Muscle of arm (tissue), 12 donors: ENCODE results near the gene ASTN1. TPM values are rescaled to one million over a fixed set of nuclear protein-coding genes. Genes with fewer than 3 reads are reported as not detected.

Source experiments
- DNase-seq: peaks from one replicate; pipeline ENCODE4 v3.0.0-alpha.2; 2013
- polyA plus RNA-seq, 12 donors: library from polyadenylated mRNA; unstranded; fragments of 120-200 nt; gene quantifications; one replicate each; pipeline ENCODE4 v1.2.1, GENCODE V29; 2013; ENCODE audit not compliant: insufficient read length in 12 of 12

The ASTN1 gene
- polyA plus RNA-seq, 12 donors: 4.5 to 8.9 (median 6.2) TPM; not detected in 1

DNA sequence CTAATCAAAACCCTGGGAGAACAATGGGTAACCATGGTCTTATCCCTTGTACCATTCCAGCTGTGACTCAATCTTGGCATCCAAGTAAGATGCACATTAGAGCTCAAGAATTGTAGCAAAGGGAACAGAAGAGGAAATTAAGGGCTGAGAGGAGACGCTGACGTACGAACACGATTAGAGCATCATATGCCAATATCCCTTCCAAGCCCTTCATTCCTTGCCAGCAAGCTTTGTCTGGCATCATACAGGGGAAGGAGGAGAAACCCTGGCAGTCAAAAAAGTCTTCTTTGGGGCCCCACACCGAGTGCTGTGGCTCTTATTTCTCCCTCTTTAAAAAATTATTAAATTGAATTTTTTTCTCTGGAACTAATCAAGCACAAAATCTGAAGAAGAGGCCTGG is 120.9 kb downstream of the ASTN1 start:
- DNase-seq: no peak

DNA sequence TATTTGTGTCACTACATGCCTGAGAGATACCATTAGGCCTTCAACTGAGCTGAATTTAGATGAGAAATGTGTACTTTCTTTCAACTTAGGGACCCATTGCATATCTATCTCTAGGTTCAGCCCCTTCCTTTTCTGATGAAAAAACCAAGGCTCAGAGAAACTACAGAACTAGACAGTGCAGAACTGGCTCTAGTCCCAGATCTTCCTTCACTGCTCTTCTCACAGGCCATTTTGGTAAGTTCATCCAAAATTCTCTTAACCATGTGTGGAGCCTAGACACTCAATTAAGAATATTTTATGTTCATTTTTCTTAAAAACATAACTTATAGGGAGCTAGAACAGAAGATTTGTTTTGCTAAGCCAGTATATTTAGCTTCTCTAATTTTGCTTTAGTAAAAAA is 128.9 kb downstream of the ASTN1 start:
- peak; percentile 15 for DNase-seq

DNA sequence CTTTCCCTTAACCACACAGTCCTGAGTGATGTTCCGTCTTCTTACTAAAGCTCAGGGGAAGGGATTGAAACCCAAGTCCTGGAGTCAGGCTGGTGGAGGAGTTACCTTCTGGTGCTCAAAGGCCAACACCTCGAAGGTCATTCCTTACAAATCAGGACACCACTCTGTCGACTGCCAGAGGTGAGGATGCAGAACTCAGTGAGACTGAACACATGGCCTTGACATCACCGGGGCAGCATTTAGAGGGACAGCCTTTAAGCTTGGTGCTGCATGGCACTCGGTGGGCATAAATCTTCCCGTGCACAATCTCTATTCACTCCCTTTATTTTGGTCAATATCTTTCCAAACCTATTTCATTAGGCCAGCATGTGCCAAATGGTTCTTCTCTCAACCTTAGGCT is 130.9 kb downstream of the ASTN1 start:
- no peak for DNase-seq

DNA sequence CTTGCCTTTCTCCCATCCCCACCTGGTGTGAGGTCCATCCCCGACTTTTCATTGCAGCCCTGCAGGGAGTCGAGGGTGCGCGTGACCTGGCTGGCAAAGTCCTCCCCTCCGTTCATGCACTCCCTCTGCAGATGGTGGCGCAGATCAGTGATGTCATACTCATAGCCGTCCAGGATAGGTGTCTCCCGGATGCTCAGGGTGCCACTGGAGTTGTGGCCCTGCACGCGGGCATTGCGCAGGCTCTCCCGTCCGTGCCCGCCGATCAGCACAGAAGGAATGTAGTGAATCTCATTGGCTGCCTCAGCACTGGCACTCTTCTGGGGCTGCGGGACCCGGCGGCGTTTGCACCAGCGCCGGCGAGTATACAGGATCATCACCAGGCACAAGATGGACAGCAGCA is 132.1 kb downstream of the ASTN1 start:
- DNase-seq: no peak

DNA sequence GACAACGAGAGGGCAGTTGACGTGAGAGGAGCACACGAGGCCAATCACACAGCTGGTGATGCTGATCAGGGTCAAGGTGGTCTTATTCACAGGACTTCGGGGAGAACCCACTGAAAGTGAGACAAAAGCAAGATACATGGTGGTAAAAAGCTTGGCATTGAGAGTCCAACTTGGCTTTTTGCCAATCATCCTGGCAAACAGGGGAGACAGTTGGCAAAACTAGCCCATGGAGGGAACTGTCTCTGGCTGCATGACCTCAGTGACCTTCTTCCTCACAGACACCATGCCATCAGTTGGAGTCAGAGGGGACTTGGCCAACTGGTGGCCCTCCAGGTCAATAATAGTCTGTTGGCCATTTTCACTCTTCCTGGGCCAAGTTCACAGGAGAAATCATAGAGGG is 139.9 kb downstream of the ASTN1 start:
- no peak for DNase-seq

DNA sequence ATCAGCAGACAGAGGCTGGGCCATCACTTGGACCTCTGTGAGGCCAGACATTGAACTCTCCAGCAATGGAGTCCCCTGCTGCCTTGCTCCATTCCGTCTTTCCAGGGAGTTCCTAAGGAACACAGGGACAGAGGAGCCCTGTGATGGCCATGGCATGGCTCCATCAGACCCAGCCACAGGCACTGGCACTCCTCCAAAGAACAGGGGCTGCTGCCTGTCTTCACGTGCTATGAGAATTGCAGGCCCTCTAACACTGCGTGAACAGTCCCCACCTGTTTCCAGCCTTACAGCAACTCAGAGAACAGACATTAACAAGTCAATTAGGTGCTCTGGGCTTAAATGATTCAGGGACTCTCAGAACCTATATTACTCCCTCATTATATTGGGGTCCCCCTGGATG is 140.8 kb downstream of the ASTN1 start:
- no peak for DNase-seq

DNA sequence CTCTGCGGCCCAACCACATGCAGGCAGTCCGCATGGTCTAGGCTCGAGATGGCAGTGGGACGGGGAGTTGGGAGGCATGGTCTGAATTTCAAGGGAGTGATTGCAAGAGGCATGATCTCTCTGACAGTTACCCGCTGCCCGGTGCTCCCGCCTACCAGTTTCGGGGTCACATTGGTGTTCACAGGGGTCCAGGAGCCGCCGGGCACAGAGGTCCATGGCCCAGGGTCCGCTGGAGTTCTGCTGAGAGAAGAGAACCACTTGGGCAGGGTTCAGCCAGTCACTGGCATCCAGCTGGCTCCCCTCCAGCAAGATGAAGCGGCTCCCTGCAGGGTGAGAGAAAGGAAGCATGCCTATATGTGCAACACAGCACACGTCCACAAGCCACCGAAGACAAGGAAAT is 141.3 kb downstream of the ASTN1 start:
- no peak for DNase-seq

DNA sequence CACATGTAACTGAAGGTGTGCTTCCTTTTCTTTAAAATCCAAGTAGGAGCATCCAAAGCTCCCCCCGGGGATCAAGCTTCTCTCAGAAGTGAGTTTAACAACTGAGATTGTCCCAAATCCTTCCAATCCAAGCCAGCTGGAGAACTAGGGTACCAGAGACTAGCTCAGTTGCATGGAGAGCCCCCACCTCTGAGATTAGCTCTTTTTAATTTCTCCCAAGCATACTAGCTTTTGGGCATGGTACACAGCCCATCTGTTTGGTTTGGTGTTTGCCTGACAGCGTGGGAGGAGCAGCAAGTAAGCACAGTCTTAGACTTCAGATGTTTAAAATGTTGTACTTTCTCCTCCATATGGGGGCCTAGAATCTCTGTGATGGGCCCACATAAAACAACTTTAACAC is 142.8 kb downstream of the ASTN1 start:
- DNase-seq: no peak

DNA sequence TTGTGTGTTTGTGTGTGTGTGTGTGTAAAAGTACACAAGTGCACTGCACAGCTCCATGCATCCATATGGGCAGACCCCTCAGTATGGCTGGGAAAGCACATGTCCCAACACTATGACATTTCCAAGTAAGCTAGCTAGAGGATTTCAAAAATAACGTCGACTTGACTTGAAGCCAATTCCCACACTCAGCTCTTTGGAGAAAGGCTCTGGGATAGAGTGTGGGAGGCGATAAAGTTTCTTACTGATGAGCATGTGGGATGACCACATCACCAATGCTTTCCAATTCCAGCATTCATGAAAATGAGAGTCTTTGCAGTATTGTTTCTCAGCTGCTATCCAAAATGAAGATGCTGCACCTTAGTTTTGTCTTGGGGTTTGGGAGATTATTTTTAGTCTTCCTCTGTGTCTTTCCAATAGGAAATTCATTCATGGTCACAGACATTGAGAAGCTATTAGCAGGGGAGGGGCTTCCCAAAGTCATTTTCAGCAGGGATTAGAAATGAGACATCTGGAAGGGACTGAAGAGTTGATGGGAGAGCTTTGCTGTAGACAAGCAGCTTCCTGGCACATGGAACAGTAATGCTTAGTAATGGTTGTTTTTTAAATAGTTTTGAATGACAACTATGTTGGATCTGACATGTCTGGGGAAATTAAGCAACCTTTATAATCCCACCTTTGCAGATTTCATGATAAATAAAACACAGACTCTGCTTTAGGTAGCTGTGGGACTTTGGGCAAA is 143.5 kb downstream of the ASTN1 start:
- peak; percentile 84 for DNase-seq

DNA sequence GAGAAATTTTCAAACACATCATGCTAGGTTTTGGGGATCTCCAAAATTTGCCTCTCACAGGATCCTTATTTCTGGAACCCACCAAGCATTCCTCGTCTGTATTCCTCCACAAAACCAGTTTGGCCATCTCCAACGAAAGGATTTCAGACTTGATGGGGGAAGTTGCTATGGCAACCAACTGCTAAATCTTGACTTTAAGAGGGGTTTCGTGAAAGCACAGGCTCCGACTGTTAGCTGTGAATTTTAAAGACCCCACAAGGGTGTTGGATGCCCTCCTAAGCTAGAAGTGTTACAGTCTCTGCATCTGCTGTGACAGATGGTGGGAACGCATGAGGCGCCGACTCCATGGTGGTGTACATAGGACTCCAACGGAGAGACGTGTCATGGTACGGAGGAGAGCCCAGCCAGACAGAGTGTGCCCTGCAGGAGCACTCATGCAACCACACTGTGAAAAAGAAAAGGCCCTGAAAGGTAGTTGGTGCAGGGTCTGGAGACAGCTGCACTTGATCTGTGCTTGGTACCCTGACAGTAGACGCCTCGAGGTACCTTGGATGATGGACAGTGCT is 147.1 kb downstream of the ASTN1 start:
- no peak for DNase-seq

DNA sequence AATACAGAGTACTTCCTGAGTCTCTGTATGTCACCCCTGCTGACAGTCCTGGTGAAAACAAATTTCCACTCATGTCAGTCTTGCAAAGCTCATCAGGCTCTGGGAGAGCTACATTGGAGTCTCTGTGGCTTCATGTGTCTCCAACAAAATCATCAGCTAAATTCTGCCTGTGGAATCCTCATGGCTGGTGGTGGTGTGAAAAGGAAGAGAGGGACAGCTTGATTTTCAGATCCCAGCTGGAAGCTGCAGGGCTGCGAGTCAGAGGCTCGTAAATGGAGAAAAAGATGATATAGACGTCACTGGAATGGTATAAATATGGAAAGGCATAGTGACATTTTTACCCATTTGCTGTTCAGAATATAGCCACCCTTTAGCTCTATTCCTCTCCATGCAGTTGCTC is 150.2 kb downstream of the ASTN1 start:
- DNase-seq: no peak

DNA sequence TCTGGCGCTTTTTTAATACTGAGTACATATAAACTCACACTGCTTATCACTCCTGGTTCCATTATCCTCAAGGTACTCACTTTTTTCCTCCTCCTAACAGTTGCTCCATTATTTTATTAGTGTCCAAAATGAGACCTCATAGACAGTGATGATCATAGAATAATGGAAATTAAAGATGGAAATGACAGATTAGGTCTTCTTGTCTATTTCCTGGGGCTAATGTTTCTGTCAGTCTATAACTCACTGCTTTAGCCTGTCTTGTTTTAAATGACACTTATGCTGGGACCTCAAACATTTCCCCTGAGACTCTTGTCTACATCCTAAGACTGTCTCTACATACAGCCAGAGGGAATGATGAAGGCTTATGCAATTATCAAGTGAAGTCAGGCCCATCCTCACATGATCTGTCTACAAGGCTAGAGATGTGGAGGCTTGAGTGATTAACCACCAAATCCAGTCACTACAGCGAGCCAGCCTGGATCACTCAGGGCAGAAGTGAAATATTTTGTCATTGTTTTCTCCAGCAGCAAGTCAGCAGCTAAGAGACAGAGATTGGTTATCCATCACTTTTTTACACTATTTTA is 152.1 kb downstream of the ASTN1 start:
- no peak for DNase-seq

DNA sequence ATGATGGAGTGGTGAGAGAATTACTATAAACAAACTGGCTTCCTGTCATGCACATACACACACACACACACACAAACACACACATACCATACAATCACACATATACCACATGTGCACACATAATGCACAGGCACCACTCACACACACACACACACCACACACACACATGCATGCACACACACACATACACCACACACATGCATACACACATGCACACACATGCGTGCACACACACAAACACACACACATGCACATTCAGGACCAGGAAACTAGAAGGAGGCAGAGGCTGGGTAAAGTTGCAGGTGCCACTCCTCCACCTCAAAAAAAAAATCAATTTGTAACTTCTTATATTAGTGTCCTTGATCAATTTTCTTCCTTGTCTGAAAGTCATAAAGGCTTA is 153.0 kb downstream of the ASTN1 start:
- DNase-seq: no peak

DNA sequence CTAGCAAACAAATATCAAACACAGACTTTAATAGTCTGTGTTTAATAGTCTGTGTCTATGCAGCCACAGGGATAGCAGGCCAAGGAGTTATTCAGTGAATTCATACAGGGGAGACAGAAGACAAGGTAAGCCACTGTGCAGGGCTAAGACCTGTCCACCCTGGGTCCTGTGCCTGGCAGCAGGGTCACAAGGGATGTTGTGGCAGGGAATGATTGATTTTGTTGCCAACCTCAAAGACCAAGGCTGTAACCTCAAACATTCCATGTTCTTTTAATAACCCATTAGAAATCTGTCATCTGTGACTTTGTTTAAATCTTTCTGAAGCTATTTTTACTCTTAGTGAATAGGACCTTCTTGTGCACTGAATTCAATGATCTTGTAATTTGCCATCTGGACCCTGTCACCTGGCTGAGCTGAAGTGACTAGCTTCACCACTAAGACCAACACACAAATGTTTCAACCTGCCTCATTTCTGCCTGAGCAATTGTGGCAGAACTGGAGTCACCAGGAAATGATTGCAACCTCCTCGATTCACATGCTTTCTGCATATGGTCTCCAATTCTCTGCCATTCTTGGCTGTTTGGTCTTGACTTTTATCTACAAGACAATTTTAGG is 154.2 kb downstream of the ASTN1 start:
- no peak for DNase-seq

DNA sequence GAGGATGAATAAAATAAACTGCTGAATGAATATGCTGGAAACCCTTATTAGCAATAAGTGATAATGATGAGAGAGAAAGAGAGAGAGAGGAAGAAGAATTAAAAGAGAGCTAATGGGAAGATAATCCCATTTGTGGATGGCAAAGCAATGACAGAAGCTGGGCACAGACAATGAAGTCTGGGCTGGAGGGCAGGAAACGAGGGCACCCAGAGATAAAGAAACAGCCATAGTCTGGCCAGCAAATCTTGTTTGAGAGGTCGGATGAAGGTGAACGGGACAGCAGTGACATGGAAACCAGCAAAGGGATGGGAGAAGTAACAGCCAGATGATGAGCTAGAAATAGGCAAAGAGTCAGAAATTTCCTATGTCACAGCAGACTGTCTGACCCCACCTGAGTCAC is 155.9 kb downstream of the ASTN1 start:
- no peak for DNase-seq

DNA sequence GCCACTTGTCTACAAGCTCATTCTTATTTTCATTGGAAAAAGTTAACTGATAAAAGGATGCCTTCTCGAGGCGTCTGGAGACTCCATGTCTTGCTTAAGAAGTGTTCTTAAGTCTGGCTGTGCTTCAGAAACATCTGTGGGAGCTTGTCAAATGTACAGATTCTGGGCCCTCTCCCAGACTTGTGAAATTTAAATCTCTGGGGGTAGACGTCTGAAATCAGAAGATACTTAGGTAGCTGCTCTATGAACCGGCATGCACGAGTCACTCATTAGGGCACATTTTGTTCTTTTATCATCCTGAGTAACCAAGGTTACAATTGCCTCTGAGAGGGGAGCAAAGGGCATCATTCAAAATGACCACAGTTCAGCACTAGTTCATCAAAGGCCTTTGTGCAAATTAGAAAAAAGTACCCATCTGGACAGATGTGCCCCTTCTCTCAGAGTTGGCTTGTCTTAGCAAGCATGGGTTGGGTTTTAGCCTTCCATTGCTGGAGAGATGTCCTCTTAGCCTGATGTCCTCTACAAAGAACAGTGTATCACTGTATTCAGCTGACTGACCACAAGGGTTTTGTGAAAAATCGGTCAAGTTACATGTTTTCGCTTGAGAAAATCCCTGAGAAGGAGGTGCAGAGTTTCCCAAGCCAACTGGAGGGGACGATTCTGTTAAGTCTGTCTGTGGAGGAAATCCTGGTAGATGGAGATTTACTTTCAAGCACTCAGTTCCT is 156.9 kb downstream of the ASTN1 start:
- no peak for DNase-seq

DNA sequence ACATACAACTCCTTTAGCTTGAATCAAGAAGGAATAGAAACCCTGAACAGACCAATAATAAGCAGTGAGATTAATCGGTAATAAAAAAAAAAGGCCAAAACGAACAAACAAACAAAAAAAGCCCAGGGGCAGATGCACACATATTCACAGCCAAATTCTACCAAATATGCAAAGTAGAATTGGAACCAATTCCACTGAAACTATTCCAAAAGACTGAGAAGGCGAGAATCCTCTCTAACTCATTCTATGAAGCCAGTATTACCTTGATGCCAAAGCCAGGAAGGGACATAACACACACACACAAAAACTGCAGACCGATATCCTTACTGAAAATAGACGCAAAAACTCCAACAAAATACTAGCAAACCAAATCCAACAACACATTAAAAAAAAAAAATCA is 161.6 kb downstream of the ASTN1 start:
- DNase-seq: no peak

DNA sequence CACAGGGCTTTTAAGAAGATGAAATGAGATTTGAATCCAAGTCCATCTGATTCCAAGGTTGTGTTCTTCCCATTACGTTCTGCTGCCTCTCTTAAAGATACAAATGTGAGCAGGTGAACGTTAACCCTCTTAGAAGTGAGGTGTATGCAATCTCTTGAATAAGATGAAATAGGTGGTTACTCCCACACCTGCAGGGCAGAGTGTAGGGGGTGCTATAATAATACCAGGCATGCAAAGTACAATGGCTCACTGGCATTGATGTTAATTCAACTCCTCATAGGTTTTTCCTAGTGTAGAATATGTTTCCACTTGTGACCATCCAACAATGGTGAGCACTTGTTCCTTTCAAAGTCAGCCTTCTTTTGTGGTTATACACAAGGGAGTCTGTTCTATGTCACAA is 163.0 kb downstream of the ASTN1 start:
- DNase-seq: no peak

DNA sequence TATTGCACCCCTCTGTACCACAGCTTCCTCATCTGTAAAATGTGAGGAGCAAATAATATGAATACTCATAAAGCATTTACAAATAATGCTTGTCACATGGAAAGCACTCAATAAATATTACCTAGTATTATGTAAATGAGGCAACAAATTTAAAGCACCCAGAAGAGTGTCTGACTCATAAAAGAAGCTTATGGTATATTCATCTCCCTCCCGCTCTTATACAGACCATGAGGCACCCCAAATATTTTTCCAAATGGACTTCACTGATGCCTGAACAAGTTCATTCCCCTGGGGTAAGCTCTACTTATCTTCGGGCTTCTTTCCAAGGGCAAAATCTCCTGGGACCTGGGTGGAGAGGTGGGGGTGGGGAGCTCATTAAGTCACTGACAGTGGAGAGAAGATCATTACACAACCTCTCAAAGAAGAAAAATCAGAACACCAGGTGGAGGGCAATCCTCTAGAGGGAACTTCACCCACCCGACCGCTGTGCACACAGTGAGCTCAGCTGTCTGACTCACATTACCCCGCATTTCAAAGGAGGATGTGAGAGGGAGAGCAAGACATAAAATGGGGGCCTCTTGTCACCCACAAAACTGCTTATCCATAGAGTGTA is 166.2 kb downstream of the ASTN1 start:
- no peak for DNase-seq

DNA sequence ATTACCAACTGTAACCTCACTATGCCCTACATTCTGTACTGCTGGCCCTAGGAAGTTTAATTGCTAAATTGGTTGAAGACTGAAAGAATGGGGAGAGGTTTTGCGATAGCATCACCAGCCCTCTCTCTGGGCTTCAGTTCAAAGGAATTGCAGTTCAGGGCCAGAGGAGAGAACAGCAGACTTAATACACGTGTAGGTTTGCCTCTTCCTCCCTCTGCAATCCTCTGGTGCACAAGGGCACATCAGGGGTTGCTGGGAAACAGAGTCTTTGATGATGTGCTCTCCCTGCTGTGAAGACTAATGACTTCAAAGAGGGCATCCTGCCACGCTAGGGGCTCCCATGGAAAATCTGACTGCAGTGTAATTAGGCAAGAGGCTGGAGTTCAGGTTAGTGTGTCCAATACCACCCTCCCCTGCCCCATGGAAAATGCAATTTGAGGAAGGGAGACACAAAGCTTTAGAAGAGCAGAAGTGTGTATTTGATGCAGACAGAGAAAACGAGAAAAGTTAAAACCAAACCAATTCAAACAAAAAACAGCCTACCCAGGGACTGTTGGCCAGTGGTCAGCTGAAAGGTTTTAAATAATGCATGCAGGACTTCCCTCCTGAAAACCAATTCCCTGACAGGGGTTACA is 167.9 kb downstream of the ASTN1 start:
- DNase-seq: peak; percentile 27

DNA sequence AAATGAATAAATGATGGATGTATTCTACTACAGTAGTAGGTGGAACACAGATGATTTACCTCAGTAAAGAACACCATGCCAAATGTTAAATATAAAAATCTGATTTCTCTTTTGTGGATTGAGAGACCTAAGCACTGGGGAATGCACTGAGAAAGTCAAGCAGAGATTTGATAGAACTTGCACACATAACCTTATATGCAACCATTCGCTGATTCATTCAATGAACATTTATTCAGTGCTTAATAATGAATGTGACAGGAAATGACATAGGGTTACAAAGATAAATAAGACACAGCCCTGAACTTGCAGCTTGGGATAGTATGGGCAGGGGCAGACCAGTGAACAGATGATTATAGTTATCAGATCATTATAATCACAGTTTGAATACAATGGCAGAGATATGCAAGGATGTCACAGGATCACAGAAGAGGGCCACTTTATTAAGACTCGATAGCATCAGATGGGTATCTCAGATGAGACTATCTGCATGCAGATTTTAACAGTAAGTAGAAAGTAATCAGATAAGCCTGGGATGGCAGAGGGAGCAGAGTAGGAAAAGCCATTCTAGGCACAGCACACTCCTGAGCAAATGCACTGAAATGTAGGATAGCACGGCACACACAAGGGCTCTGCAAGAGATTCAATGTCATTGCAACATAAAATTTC is 169.4 kb downstream of the ASTN1 start:
- no peak for DNase-seq
